Testis (tissue), 3 donors: Measurements from ENCODE around the gene OOSP4B. TPM values are rescaled to one million over a fixed set of nuclear protein-coding genes. Genes with fewer than 3 reads are reported as not detected.
"Not testable (repeated sequence)": the region's sequence is repeated elsewhere in the genome, so short reads cannot be mapped to it uniquely, and the experiment has no call there.

ENCODE experiments used
- DNase-seq: peaks from one replicate; pipeline ENCODE4 v3.0.0-alpha.2; 2019
- H3K27ac ChIP-seq, 2 donors: fragments of 200-600 bp; sonication (generic); one replicate each; pipeline ENCODE4 v1.5.1; 2019
- H3K27me3 ChIP-seq: fragments of 200-600 bp; sonication (generic); one replicate; pipeline ENCODE4 v1.5.1; 2019
- H3K36me3 ChIP-seq: fragments of 200-600 bp; sonication (generic); one replicate; pipeline ENCODE4 v1.5.1; 2017; ENCODE audit warnings: low read depth; ENCODE audit errors: missing control alignments
- H3K4me1 ChIP-seq: fragments of 200-600 bp; sonication (generic); one replicate; pipeline ENCODE4 v1.5.1; 2019
- H3K4me3 ChIP-seq, 2 donors: fragments of 200-600 bp; sonication (generic); one replicate each; pipeline ENCODE4 v1.5.1; 2017 to 2019
- H3K9me3 ChIP-seq: fragments of 200-600 bp; sonication (generic); one replicate; pipeline ENCODE4 v1.5.1; 2017
- CTCF ChIP-seq, 3 experiments: fragments of 450-650 bp in 2 of 3; fragments of 200-600 bp in 1 of 3; sonication (generic) in 1 of 3; IDR thresholded peaks; one replicate each; pipeline ENCODE4 v1.5.1; 2016 to 2019; ENCODE audit warnings: antibody characterized with exemption in 3 of 3, mild to moderate bottlenecking in 2 of 3, moderate library complexity in 1 of 3
- POLR2A ChIP-seq: fragments of 450-650 bp; IDR thresholded peaks from one replicate; pipeline ENCODE4 v1.6.1; 2017; ENCODE audit warnings: antibody characterized with exemption, mild to moderate bottlenecking, moderate library complexity
- WGBS, 2 donors: methylation state at CpG; one replicate each; pipeline ENCODE4 v1.1.5; 2018; 5-methylcytosine and 5-hydroxymethylcytosine counted together
- intact Hi-C: fragments of 100-400 bp; cut with DNase I; formaldehyde crosslinking; loops from one replicate; pipeline ENCODE4 v1.15.1; 2023; ENCODE audit warnings: low total_unique reads
- polyA plus RNA-seq: library from polyadenylated mRNA; stranded (reverse); fragments of 350-450 nt; fragmentation: Illumina TruSeq; extraction: RNeasy Lipid Tissue Mini Kit (QIAGEN cat#74804); gene quantifications from one replicate; pipeline ENCODE4 v1.2.3, GENCODE V29; 2014; ENCODE audit warnings: low read depth, low replicate concordance; ENCODE audit not compliant: insufficient read depth
- total RNA-seq, 2 donors: library from RNA; depleted of rRNA; stranded (reverse); fragments of >200 nt; gene quantifications; one replicate each; pipeline ENCODE4 v1.2.3, GENCODE V29; 2016

OOSP4B gene
- total and polyA plus RNA-seq, 3 donors from 2014 or later = 0.43 TPM; not detected in 2

DNA sequence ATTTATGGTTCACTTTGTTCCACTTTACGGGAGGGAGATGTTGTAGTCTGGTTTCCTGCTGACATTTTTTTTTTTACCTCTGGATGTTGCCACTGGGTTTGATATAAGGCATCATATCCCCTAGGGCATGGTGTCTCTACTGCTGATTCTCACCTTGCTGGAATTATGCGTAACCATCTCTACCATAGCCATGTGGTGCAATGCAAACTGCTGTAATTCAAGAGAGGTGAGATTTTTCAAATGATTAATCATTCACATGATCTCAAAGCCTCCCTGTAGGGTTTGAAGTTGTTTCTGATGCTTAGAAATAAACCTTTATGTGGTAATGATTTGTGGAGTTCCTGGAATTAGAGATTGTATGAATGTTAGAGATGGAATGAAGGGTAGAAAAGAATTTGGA is 52.5 kb downstream of the OOSP4B start:
- no peak overlapping the region for H3K4me3 ChIP-seq
- no peaks in the 10 kb centered on the region for H3K36me3 ChIP-seq
- DNase-seq = no peak
- intact Hi-C loops = no loop called here
- TF ChIP-seq CTCF (IDR thresholded peaks at IDR 0.05) = no peak
- no peak for TF ChIP-seq POLR2A
- H3K27me3 ChIP-seq = no peaks in the 10 kb centered on the region
- H3K9me3 ChIP-seq = no peaks in the 10 kb centered on the region
- 88 to 93% methylated on average over 2 of the region's 2 CpGs for WGBS, 2 donors
- H3K4me1 ChIP-seq = no peaks in the 10 kb centered on the region
- no peak overlapping the region for H3K27ac ChIP-seq

GRCh38 chr11:60071644-60072043 is 54.7 kb downstream of the OOSP4B start:
- H3K27me3 ChIP-seq, H3K4me3 ChIP-seq, H3K4me1 ChIP-seq, H3K27ac ChIP-seq, intact Hi-C loops, H3K9me3 ChIP-seq, DNase-seq, H3K36me3 ChIP-seq: not testable (repeated sequence)
- 32 to 54% methylated on average over 6 of the region's 6 CpGs for WGBS, 2 donors

- H3K9me3 ChIP-seq = no peaks in the 10 kb centered on the region
- intact Hi-C loops = no loop called here
- TF ChIP-seq CTCF (IDR thresholded peaks at IDR 0.05) (no peak), POLR2A (no peak)
- no peak for DNase-seq
- no peak overlapping the region for H3K27ac ChIP-seq
- WGBS, 2 donors = 62 to 77% methylated on average over 15 of the region's 15 CpGs
- H3K4me3 ChIP-seq = no peak overlapping the region
- no peaks in the 10 kb centered on the region for H3K36me3 ChIP-seq
- H3K4me1 ChIP-seq = no peaks in the 10 kb centered on the region
- H3K27me3 ChIP-seq = no peaks in the 10 kb centered on the region
Observed at GRCh38 chr11:60077216-60077817, 60.3 kb downstream of the OOSP4B start.

DNA sequence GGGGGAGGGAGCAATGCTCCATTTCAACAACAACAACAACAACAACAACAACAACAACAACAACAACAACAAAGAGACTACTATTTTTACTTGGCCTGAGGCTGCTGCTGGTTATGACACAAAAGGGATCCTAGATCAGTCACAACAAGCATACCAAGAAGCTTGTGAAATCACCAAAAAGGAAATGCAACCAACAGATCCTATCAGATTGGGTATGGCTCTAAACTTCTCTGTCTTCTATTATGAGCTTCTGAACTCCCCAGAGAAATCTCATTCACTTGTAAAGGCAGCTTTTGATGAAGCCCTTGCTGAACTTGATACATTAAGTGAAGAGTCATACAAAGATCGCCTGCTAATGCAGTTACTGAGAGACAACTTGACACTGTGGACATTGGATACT is 61.0 kb downstream of the OOSP4B start:
- 65 to 68% methylated on average over 1 of the region's 1 CpG for WGBS, 2 donors
- TF ChIP-seq CTCF (IDR thresholded peaks at IDR 0.05) (no peak), POLR2A (no peak)
- H3K27me3 ChIP-seq = no peaks in the 10 kb centered on the region
- H3K9me3 ChIP-seq = no peaks in the 10 kb centered on the region
- no peaks in the 10 kb centered on the region for H3K36me3 ChIP-seq
- H3K4me1 ChIP-seq = no peaks in the 10 kb centered on the region
- intact Hi-C loops = no loop called here
- no peak for DNase-seq
- H3K27ac ChIP-seq = no peak overlapping the region
- H3K4me3 ChIP-seq = no peak overlapping the region

DNA sequence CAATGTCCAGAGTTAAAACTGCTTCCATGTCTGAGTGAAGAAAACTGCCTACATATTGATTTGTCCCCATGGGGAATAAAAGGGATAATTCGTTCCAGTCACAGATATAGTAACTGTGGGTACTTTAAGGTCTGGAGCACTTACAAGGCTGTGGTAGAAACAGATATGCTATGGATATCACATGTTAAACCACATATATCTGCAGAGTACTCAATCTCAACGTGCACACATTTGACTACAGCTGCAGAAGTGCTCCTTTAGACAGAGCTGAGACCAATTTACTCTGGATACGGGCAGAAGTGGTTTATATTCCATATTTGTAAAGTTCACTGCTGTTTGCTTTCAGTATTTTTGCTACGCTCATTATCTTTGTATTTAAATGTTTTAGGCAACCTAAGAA is 61.8 kb downstream of the OOSP4B start:
- WGBS, 2 donors = 84 to 85% methylated on average over 4 of the region's 4 CpGs
- Histone ChIP-seq H3K9me3 (no peaks in the 10 kb centered on the region), H3K27ac (no peak overlapping the region), H3K36me3 (no peaks in the 10 kb centered on the region), H3K27me3 (no peaks in the 10 kb centered on the region), H3K4me1 (no peaks in the 10 kb centered on the region), H3K4me3 (no peak overlapping the region)
- intact Hi-C loops = no loop called here
- DNase-seq = no peak
- TF ChIP-seq CTCF (IDR thresholded peaks at IDR 0.05) (no peak), POLR2A (no peak)
